ENCODE data around the gene PKNOX2. TPM values are rescaled to one million over a fixed set of nuclear protein-coding genes. Genes with fewer than 3 reads are reported as not detected.

PKNOX2 gene
- total RNA-seq, 1 donor from 2014 or later = 3.4 TPM

- DNase-seq (ENCODE audit: extremely low spot score in 2 of 2) = no peak
Measured at GRCh38 chr11:125365196-125365931, 200.8 kb downstream of the PKNOX2 start.

GRCh38 chr11:125367710-125368109 lies 203.2 kb downstream of the PKNOX2 start:
- intact Hi-C loops (cut with DNase I) = no loop called here
- TF ChIP-seq POLR2A (IDR thresholded peaks at IDR 0.05) = no peak
- TF ChIP-seq POLR2AphosphoS5 (IDR thresholded peaks at IDR 0.05; ENCODE audit: insufficient read depth in 1 of 2, low read depth in 1 of 2) = no peak
- TF ChIP-seq, protein P1, sequence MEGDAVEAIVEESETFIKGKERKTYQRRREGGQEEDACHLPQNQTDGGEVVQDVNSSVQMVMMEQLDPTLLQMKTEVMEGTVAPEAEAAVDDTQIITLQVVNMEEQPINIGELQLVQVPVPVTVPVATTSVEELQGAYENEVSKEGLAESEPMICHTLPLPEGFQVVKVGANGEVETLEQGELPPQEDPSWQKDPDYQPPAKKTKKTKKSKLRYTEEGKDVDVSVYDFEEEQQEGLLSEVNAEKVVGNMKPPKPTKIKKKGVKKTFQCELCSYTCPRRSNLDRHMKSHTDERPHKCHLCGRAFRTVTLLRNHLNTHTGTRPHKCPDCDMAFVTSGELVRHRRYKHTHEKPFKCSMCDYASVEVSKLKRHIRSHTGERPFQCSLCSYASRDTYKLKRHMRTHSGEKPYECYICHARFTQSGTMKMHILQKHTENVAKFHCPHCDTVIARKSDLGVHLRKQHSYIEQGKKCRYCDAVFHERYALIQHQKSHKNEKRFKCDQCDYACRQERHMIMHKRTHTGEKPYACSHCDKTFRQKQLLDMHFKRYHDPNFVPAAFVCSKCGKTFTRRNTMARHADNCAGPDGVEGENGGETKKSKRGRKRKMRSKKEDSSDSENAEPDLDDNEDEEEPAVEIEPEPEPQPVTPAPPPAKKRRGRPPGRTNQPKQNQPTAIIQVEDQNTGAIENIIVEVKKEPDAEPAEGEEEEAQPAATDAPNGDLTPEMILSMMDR (IDR thresholded peaks at IDR 0.05) = no peak

More at GRCh38 chr11:125365196-125365931, 200.8 kb downstream of the PKNOX2 start:
- no peak overlapping the region for H3K4me3 ChIP-seq
- H3K27me3 ChIP-seq = no peaks in the 10 kb centered on the region
- intact Hi-C loops (cut with DNase I) = no loop called here
- no peak overlapping the region for H3K27ac ChIP-seq
- no peaks in the 10 kb centered on the region for H3K36me3 ChIP-seq
- TF ChIP-seq, protein P1 (IDR thresholded peaks at IDR 0.05) = no peak
- TF ChIP-seq POLR2A (IDR thresholded peaks at IDR 0.05) (no peak), POLR2AphosphoS5 (IDR thresholded peaks at IDR 0.05; ENCODE audit: insufficient read depth in 1 of 2, low read depth in 1 of 2) (no peak)
- no peaks in the 10 kb centered on the region for H3K4me1 ChIP-seq
- H3K9me3 ChIP-seq = no peaks in the 10 kb centered on the region

GRCh38 chr11:125368757-125369156 lies 204.2 kb downstream of the PKNOX2 start:
- Histone ChIP-seq H3K36me3 (no peaks in the 10 kb centered on the region), H3K27ac (no peak overlapping the region), H3K4me3 (no peak overlapping the region), H3K4me1 (no peaks in the 10 kb centered on the region), H3K9me3 (no peaks in the 10 kb centered on the region), H3K27me3 (no peaks in the 10 kb centered on the region)
- no peak for DNase-seq (ENCODE audit: extremely low spot score in 2 of 2)
- TF ChIP-seq POLR2A (IDR thresholded peaks at IDR 0.05) = no peak
- TF ChIP-seq, protein P1 (IDR thresholded peaks at IDR 0.05) = no peak
- TF ChIP-seq POLR2AphosphoS5 (IDR thresholded peaks at IDR 0.05; ENCODE audit: insufficient read depth in 1 of 2, low read depth in 1 of 2) = no peak
- intact Hi-C loops (cut with DNase I) = no loop called here

More at GRCh38 chr11:125367710-125368109, 203.2 kb downstream of the PKNOX2 start:
- DNase-seq (ENCODE audit: extremely low spot score in 2 of 2) = no peak
- Histone ChIP-seq H3K27ac (no peak overlapping the region), H3K4me3 (no peak overlapping the region), H3K27me3 (no peaks in the 10 kb centered on the region), H3K36me3 (no peaks in the 10 kb centered on the region), H3K9me3 (no peaks in the 10 kb centered on the region), H3K4me1 (no peaks in the 10 kb centered on the region)

DNA sequence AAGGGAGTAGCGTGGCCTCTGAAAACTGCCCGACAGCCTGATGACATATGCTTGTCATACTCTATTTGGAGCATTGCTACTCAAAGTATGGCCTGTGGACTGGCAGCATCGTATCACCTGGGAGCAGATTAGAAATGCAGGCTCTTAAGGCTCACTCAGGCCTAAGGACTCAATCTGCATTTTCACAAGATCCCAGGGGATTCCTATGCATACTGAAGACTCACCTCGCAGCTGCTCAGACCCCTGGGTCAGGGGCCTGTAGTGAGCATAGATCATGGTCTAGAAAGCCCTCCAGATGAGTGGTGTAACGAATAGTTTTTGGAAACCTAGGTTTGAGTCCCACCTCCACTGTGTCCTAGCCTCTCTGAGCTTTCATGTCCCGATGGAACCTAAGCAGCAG lies 205.3 kb downstream of the PKNOX2 start:
- no peak overlapping the region for H3K27ac ChIP-seq
- H3K27me3 ChIP-seq = no peaks in the 10 kb centered on the region
- TF ChIP-seq POLR2A (IDR thresholded peaks at IDR 0.05) (no peak), POLR2AphosphoS5 (IDR thresholded peaks at IDR 0.05; ENCODE audit: insufficient read depth in 1 of 2, low read depth in 1 of 2) (no peak)
- TF ChIP-seq, protein P1 (IDR thresholded peaks at IDR 0.05) = no peak
- H3K4me3 ChIP-seq = no peak overlapping the region
- no peak for DNase-seq (ENCODE audit: extremely low spot score in 2 of 2)
- H3K9me3 ChIP-seq = no peaks in the 10 kb centered on the region
- no peaks in the 10 kb centered on the region for H3K4me1 ChIP-seq
- intact Hi-C loops (cut with DNase I) = no loop called here
- no peaks in the 10 kb centered on the region for H3K36me3 ChIP-seq

All from vagina (tissue), 2 donors.